K562 (cell line): ENCODE results near the gene SLC22A23. TPM values are rescaled to one million over a fixed set of nuclear protein-coding genes. Genes with fewer than 3 reads are reported as not detected.

Source experiments
- BRD9 ChIP-seq: fragments of 450-650 bp; IDR thresholded peaks from 2 replicates; pipeline ENCODE4 v1.6.1; 2018; ENCODE audit warnings: low read depth; ENCODE audit not compliant: partially characterized antibody
- FOXP1 ChIP-seq: sonication (generic); formaldehyde crosslinking; IDR thresholded peaks from 2 replicates; pipeline ENCODE4 v1.8.0; 2022; ENCODE audit warnings: mild to moderate bottlenecking, missing genetic modification reagents
- HDAC1 ChIP-seq, 2 experiments: fragments of 450-650 bp; IDR thresholded peaks; 2 replicates each; pipeline ENCODE4 v1.6.1; 2016 to 2017; ENCODE audit warnings: inconsistent platforms in 1 of 2, mild to moderate bottlenecking in 1 of 2, moderate library complexity in 1 of 2
- JUNB ChIP-seq: fragments of 450-650 bp; formaldehyde crosslinking; conservative IDR thresholded peaks from 2 replicates; pipeline ENCODE4 v1.4.0; 2020; ENCODE audit warnings: mild to moderate bottlenecking
- L3MBTL2 ChIP-seq: fragments of 450-650 bp; IDR thresholded peaks from 2 replicates; pipeline ENCODE4 v1.6.1; 2016; ENCODE audit warnings: mild to moderate bottlenecking, moderate library complexity
- PHF8 ChIP-seq: fragments of 200-600 bp; sonication (generic); IDR thresholded peaks from 2 replicates; pipeline ENCODE4 v1.6.1; 2012; ENCODE audit warnings: mixed run types, mild to moderate bottlenecking, inconsistent platforms, low read length, moderate library complexity, borderline replicate concordance
- PML ChIP-seq: IDR thresholded peaks from 2 replicates; pipeline ENCODE4 v1.6.1; 2012; ENCODE audit warnings: low read length, inconsistent platforms
- RBM25 ChIP-seq: fragments of 200-400 bp; formaldehyde crosslinking; IDR thresholded peaks from 2 replicates; pipeline ENCODE4 v1.6.1; 2018; ENCODE audit warnings: low read length, low read depth, moderate library complexity; ENCODE audit not compliant: severe bottlenecking
- SMAD4 ChIP-seq: fragments of 250-450 bp; sonication (Bioruptor Pico); conservative IDR thresholded peaks from 2 replicates; pipeline ENCODE4 v1.8.0; 2021; ENCODE audit warnings: inconsistent platforms, mild to moderate bottlenecking, moderate library complexity
- TBP ChIP-seq: optimal IDR thresholded peaks from 2 replicates; pipeline ENCODE3; 2011; ENCODE audit warnings: low read depth, low read length, improper control_type of control experiment
- XRCC4 ChIP-seq: IDR thresholded peaks from one replicate; pipeline ENCODE4 v1.6.1; 2011; ENCODE audit not compliant: insufficient read depth, insufficient read length; ENCODE audit errors: extremely low read depth
- ZFX ChIP-seq: sonication (generic); formaldehyde crosslinking; IDR thresholded peaks from 2 replicates; pipeline ENCODE4 v1.8.0; 2022; ENCODE audit warnings: mild to moderate bottlenecking, missing genetic modification reagents, moderate library complexity
- ZNF175 ChIP-seq: fragments of 200-800 bp; sonication (Bioruptor generic); IDR thresholded peaks from 2 replicates; pipeline ENCODE4 v1.6.1; 2016; ENCODE audit warnings: low read depth, mild to moderate bottlenecking, missing genetic modification characterization, missing compliant biosample characterization
- ZNF644 ChIP-seq: fragments of 200-800 bp; sonication (Bioruptor generic); IDR thresholded peaks from 2 replicates; pipeline ENCODE4 v1.6.1; 2016; ENCODE audit warnings: low read depth, missing genetic modification characterization, missing compliant biosample characterization
- ZNF668 ChIP-seq: fragments of 250-450 bp; sonication (Bioruptor Pico); IDR thresholded peaks from 2 replicates; pipeline ENCODE4 v1.8.0; 2022; ENCODE audit warnings: mild to moderate bottlenecking, inconsistent platforms
- ZNF766 ChIP-seq: fragments of 200-800 bp; sonication (Bioruptor generic); conservative IDR thresholded peaks from 2 replicates; pipeline ENCODE4 v1.6.1; 2016; ENCODE audit warnings: missing genetic modification characterization, missing compliant biosample characterization
- polyA plus RNA-seq, 8 experiments: library from polyadenylated mRNA; depleted of rRNA in 4 of 8; stranded (reverse) in 5 of 8; unstranded in 3 of 8; fragments of >200 nt; fragmentation: Nextera tagmentation in 2 of 8; fragmentation: Illumina TruSeq in 1 of 8; extraction: Ambion mirVana in 2 of 8; extraction: Trizol in 1 of 8; gene quantifications; 2 replicates each; pipeline versions ENCODE4 v1.2.1 to v1.2.3, GENCODE V29; 2011 to 2014; ENCODE audit warnings: inconsistent platforms in 1 of 8, missing spikeins in 1 of 8
- total RNA-seq, 7 experiments: library from RNA; depleted of rRNA in 6 of 7; stranded (reverse); fragments of >200 nt in 6 of 7; fragmentation: Illumina TruSeq in 2 of 7; extraction: Trizol in 2 of 7; gene quantifications; 2 replicates each; pipeline versions ENCODE4 v1.2.1 to v1.2.3, GENCODE V29; 2011 to 2021; ENCODE audit warnings: low replicate concordance in 1 of 7
- TF ChIP-seq, protein P1 (sequence below): conservative IDR thresholded peaks from 2 replicates; pipeline ENCODE4 v1.6.1; 2011; ENCODE audit warnings: low read depth, mild to moderate bottlenecking, low read length; ENCODE audit not compliant: control insufficient read depth
- TF ChIP-seq, protein P2 (sequence below), 2 experiments: fragments of 200-800 bp in 1 of 2; sonication (Bioruptor generic) in 1 of 2; sonication (generic) in 1 of 2; formaldehyde crosslinking in 1 of 2; IDR thresholded peaks in 1 of 2; conservative IDR thresholded peaks in 1 of 2; 2 replicates each; pipeline versions ENCODE4 v1.5.0 to v1.6.1; 2016 to 2020; ENCODE audit warnings: missing compliant biosample characterization in 1 of 2, missing genetic modification characterization in 1 of 2, missing genetic modification reagents in 1 of 2
- TF ChIP-seq, protein P3 (sequence below): fragments of 450-650 bp; conservative IDR thresholded peaks from 2 replicates; pipeline ENCODE4 v1.6.1; 2016; ENCODE audit warnings: missing genetic modification characterization, low read depth, mild to moderate bottlenecking, missing compliant biosample characterization, moderate library complexity

Gene SLC22A23
- total and polyA plus RNA-seq, 9 of the 15 experiments (the other 6 are each of a cell fraction or from before 2014, with no cell fraction given) = 0.30 to 8.7 (median 2.5) TPM

DNA sequence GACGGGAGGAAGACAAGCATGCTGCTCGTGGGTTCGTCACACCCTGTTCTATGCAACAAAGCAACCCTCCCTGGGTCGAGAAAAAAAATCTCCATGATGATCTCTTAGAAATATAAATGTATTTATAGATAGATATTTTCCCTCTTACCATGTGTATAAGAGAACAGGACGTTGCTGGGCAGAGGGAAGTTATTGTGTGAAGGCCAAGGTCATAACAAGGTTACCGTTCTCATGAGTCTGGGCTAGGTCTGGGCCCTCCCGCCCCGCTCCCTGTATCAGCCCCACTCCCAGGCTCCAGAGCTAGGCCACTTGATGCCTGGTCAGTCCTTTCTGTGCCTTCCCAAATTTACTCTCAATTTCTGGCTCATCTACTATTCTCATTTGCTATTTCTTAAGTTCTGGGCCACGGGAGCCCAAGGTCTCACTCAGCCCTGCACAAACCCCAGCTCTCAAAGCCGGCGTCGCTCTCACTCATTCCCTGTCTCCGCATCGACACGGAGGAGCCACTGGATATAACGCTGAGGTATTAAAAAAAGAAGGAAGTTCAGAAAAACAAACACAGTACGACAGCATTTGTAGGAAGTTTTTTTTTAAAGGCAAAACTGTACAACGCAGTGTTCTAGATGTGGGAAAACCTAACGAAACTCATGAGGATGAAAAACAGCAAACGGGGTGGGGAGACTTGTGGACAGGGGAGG is 101.3 kb downstream of the SLC22A23 start (continued):
- TF ChIP-seq, protein P1, sequence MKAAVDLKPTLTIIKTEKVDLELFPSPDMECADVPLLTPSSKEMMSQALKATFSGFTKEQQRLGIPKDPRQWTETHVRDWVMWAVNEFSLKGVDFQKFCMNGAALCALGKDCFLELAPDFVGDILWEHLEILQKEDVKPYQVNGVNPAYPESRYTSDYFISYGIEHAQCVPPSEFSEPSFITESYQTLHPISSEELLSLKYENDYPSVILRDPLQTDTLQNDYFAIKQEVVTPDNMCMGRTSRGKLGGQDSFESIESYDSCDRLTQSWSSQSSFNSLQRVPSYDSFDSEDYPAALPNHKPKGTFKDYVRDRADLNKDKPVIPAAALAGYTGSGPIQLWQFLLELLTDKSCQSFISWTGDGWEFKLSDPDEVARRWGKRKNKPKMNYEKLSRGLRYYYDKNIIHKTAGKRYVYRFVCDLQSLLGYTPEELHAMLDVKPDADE = no peak
- TF ChIP-seq RBM25 = no peak
- peak; percentile 15 for TF ChIP-seq BRD9
- 0 out of 2 replicates have a peak, but pooled peaks have one; percentile 3 for TF ChIP-seq JUNB
- TF ChIP-seq ZNF644 (tag) = 0 out of 2 replicates have a peak, but pooled peaks have one; percentile 64
- peak; percentile 42; the same call in 1 of the 2 replicates for TF ChIP-seq PHF8
- no peak for TF ChIP-seq XRCC4
- peak; percentile 84 for TF ChIP-seq ZFX (CRISPR knock-in tag)
- TF ChIP-seq ZNF766 (CRISPR knock-in tag) = peak; percentile 70
- TF ChIP-seq, protein P2, sequence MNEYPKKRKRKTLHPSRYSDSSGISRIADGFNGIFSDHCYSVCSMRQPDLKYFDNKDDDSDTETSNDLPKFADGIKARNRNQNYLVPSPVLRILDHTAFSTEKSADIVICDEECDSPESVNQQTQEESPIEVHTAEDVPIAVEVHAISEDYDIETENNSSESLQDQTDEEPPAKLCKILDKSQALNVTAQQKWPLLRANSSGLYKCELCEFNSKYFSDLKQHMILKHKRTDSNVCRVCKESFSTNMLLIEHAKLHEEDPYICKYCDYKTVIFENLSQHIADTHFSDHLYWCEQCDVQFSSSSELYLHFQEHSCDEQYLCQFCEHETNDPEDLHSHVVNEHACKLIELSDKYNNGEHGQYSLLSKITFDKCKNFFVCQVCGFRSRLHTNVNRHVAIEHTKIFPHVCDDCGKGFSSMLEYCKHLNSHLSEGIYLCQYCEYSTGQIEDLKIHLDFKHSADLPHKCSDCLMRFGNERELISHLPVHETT (CRISPR knock-in tag; conservative IDR thresholded peaks at IDR 0.05 in 1 of 2, IDR thresholded peaks at IDR 0.05 in 1 of 2) = peak in 1 of 2 experiments; percentile 78; a peak in 2 of 4 replicates
- peak; percentile 91 for TF ChIP-seq L3MBTL2
- TF ChIP-seq ZNF668 = 0 out of 2 replicates have a peak, but pooled peaks have one; percentile 8
- TF ChIP-seq FOXP1 (CRISPR knock-in tag) = no peak
- TF ChIP-seq PML = peak; percentile 55; the same call in 1 of the 2 replicates
- peak in 1 of 2 experiments; percentile 8; a peak in 1 of 4 replicates for TF ChIP-seq HDAC1 (IDR thresholded peaks at IDR 0.05)
- TF ChIP-seq TBP = peak; percentile 38
- TF ChIP-seq SMAD4 (CRISPR knock-in tag) = peak; percentile 60; the same call in 1 of the 2 replicates
- TF ChIP-seq, protein P3, sequence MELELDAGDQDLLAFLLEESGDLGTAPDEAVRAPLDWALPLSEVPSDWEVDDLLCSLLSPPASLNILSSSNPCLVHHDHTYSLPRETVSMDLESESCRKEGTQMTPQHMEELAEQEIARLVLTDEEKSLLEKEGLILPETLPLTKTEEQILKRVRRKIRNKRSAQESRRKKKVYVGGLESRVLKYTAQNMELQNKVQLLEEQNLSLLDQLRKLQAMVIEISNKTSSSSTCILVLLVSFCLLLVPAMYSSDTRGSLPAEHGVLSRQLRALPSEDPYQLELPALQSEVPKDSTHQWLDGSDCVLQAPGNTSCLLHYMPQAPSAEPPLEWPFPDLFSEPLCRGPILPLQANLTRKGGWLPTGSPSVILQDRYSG (tag) = peak; percentile 30
- TF ChIP-seq ZNF175 (CRISPR knock-in tag) = peak; percentile 95
